Neural crest cell (in vitro differentiated cells): ENCODE data around the gene VIT. TPM values are rescaled to one million over a fixed set of nuclear protein-coding genes. Genes with fewer than 3 reads are reported as not detected.

Experiments used
- DNase-seq: peaks from one replicate; pipeline ENCODE4 v3.0.0; 2021; ENCODE audit warnings: low read depth, mixed read lengths, low spot score
- H3K27ac Mint-ChIP-seq: one replicate; pipeline ENCODE4 v1.8.0; 2021; ENCODE audit warnings: mild to moderate bottlenecking, mixed read lengths; ENCODE audit not compliant: unreplicated experiment
- H3K27me3 Mint-ChIP-seq: 2 replicates; pipeline ENCODE4 v1.8.0; 2021; ENCODE audit warnings: low read depth, mild to moderate bottlenecking, mixed read lengths
- H3K36me3 Mint-ChIP-seq: 2 replicates; pipeline ENCODE4 v1.8.0; 2021; ENCODE audit warnings: low read depth, mild to moderate bottlenecking, mixed read lengths
- H3K4me1 Mint-ChIP-seq: 2 replicates; pipeline ENCODE4 v1.8.0; 2021; ENCODE audit warnings: mixed read lengths
- H3K4me3 Mint-ChIP-seq: one replicate; pipeline ENCODE4 v1.8.0; 2021; ENCODE audit warnings: mild to moderate bottlenecking, mixed read lengths
- H3K9me3 Mint-ChIP-seq: 2 replicates; pipeline ENCODE4 v1.8.0; 2021; ENCODE audit warnings: mixed read lengths
- total RNA-seq: library from RNA; stranded (reverse); gene quantifications from 2 replicates; pipeline ENCODE4 v1.2.1, GENCODE V29; 2021
- TF ChIP-seq, protein P1 (sequence below): fragments of 200-600 bp; sonication (generic); conservative IDR thresholded peaks from 2 replicates; pipeline ENCODE4 v1.5.0; 2021; ENCODE audit warnings: antibody characterized with exemption, mild to moderate bottlenecking

VIT gene
- total RNA-seq, 1 donor from 2014 or later, result not detected

GRCh38 chr2:36740061-36740460 is 43.6 kb downstream of the VIT start:
- no peak for DNase-seq
- Mint-ChIP-seq H3K27ac (no peak overlapping the region), H3K36me3 (no peaks in the 10 kb centered on the region), H3K27me3 (peaks cover 3% of the 10 kb centered on the region), H3K4me1 (no peaks in the 10 kb centered on the region), H3K9me3 (peaks cover 4% of the 10 kb centered on the region), H3K4me3 (no peak overlapping the region)
- TF ChIP-seq, protein P1, sequence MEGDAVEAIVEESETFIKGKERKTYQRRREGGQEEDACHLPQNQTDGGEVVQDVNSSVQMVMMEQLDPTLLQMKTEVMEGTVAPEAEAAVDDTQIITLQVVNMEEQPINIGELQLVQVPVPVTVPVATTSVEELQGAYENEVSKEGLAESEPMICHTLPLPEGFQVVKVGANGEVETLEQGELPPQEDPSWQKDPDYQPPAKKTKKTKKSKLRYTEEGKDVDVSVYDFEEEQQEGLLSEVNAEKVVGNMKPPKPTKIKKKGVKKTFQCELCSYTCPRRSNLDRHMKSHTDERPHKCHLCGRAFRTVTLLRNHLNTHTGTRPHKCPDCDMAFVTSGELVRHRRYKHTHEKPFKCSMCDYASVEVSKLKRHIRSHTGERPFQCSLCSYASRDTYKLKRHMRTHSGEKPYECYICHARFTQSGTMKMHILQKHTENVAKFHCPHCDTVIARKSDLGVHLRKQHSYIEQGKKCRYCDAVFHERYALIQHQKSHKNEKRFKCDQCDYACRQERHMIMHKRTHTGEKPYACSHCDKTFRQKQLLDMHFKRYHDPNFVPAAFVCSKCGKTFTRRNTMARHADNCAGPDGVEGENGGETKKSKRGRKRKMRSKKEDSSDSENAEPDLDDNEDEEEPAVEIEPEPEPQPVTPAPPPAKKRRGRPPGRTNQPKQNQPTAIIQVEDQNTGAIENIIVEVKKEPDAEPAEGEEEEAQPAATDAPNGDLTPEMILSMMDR, result no peak

- Mint-ChIP-seq H3K9me3 (peaks cover 6% of the 10 kb centered on the region), H3K4me3 (no peak overlapping the region), H3K4me1 (no peaks in the 10 kb centered on the region), H3K36me3 (no peaks in the 10 kb centered on the region), H3K27ac (no peak overlapping the region), H3K27me3 (peaks cover 4% of the 10 kb centered on the region)
- no peak for DNase-seq
- TF ChIP-seq, protein P1, result no peak
These were observed 44.8 kb downstream of the VIT start for GRCh38 chr2:36741188-36741837.

GRCh38 chr2:36743954-36744353 is 47.4 kb downstream of the VIT start:
- no peak for DNase-seq
- Mint-ChIP-seq H3K9me3 (peaks cover 13% of the 10 kb centered on the region), H3K27ac (no peak overlapping the region), H3K36me3 (no peaks in the 10 kb centered on the region), H3K4me1 (no peaks in the 10 kb centered on the region), H3K4me3 (no peak overlapping the region), H3K27me3 (peaks cover 18% of the 10 kb centered on the region)
- TF ChIP-seq, protein P1, result no peak

DNA sequence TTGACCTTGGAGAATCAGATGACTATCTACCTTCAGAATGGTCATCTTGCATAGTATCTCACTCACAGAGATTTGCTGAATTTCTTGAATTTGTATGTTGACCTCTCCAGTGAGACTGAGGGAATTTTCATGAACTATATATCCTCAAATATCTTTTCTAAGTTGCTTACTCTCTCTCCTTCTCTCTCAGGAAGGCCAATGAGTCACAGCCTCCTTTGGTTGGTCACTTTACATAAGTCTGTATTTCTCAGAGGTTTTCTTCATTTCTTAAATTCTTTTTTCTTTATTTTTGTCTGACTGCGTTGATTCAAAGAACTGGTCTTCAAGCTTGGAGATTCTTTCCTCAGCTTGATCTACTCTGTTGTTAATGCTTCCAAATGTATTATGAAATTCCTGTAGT is 51.7 kb downstream of the VIT start:
- Mint-ChIP-seq H3K36me3 (no peaks in the 10 kb centered on the region), H3K4me1 (no peaks in the 10 kb centered on the region), H3K27me3 (peaks cover 19% of the 10 kb centered on the region), H3K9me3 (peaks cover 13% of the 10 kb centered on the region), H3K27ac (no peak overlapping the region), H3K4me3 (no peak overlapping the region)
- DNase-seq, result no peak
- TF ChIP-seq, protein P1, result no peak

DNA sequence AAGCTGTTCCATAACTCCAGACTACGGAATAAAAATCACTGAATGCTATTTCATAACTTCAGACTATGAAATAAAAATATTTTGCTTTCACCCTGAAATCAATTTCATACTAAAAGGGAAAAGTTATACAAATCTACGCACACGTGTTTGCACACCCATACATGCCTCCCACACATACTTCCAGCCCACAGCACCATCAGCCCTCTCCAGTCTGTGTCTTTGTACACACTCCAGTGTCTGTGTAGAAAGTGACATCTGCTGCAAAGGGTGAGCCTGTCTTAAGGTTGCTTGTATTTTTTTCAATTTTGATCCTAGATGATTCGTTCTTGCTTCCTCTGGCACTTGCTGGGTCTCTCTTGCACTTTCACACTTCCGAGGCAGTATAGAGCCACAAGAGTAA is 53.6 kb downstream of the VIT start:
- DNase-seq, result no peak
- H3K27ac Mint-ChIP-seq, result peak overlapping the region; percentile 12
- TF ChIP-seq, protein P1, result no peak
- H3K4me1 Mint-ChIP-seq, result no peaks in the 10 kb centered on the region
- H3K4me3 Mint-ChIP-seq, result no peak overlapping the region
- peaks cover 28% of the 10 kb centered on the region for H3K27me3 Mint-ChIP-seq
- H3K9me3 Mint-ChIP-seq, result peaks cover 8% of the 10 kb centered on the region
- H3K36me3 Mint-ChIP-seq, result no peaks in the 10 kb centered on the region
